CD4-positive, alpha-beta T cell (primary cell): ENCODE data around the gene SLC2A1. TPM values are rescaled to one million over a fixed set of nuclear protein-coding genes. Genes with fewer than 3 reads are reported as not detected.

ENCODE experiments used
- ATAC-seq: fragments of 200-7000 bp; cut with Tn5 transposase; one replicate; pipeline ENCODE4 v1.10.0; 2022; ENCODE audit warnings: mild to moderate bottlenecking; ENCODE audit not compliant: poor library complexity
- CTCF ChIA-PET: fragments of 350-600 bp; sonication (Branson Sonifier 250); formaldehyde crosslinking; loops from one replicate; lab custom pipeline; 2021; ENCODE audit warnings: antibody characterized with exemption, inconsistent platforms; lab: Charles Lee
- POLR2A ChIA-PET: fragments of 350-600 bp; sonication (Branson Sonifier 250); formaldehyde crosslinking; loops from one replicate; lab custom pipeline; 2021; ENCODE audit warnings: antibody characterized with exemption, inconsistent platforms; lab: Charles Lee
- DNase-seq, 14 experiments: peaks; one replicate each; pipeline ENCODE4 v3.0.0-alpha.2; 2013 to 2020; ENCODE audit warnings: mixed read lengths in 2 of 14
- H3K27ac ChIP-seq, 2 donors: one replicate each; pipeline versions ENCODE4 v1.5.1 to v1.7.0; 2013; ENCODE audit warnings: low read length in 2 of 2, low read depth in 1 of 2, mild to moderate bottlenecking in 1 of 2
- H3K27me3 ChIP-seq, 2 experiments: 1 replicate in 1 of 2; 2 replicates in 1 of 2; pipeline versions ENCODE4 v1.6.1 to v1.7.0; 2013; ENCODE audit warnings: low read length in 2 of 2, control low read depth in 1 of 2, mild to moderate bottlenecking in 1 of 2, moderate library complexity in 1 of 2; ENCODE audit not compliant: insufficient read depth in 2 of 2, control insufficient read depth in 1 of 2
- H3K36me3 ChIP-seq: one replicate; pipeline ENCODE4 v1.6.1; 2013; ENCODE audit warnings: low read length, control low read depth; ENCODE audit not compliant: insufficient read depth
- H3K4me1 ChIP-seq: one replicate; pipeline ENCODE4 v1.6.1; 2013; ENCODE audit warnings: low read length, control low read depth; ENCODE audit not compliant: insufficient read depth
- H3K4me3 ChIP-seq: one replicate; pipeline ENCODE4 v1.5.1; 2013; ENCODE audit warnings: mild to moderate bottlenecking, low read length, moderate library complexity
- H3K9me3 ChIP-seq, 2 experiments: 1 replicate in 1 of 2; 2 replicates in 1 of 2; pipeline versions ENCODE4 v1.6.1 to v1.7.0; 2013; ENCODE audit warnings: low read length in 2 of 2, mild to moderate bottlenecking in 2 of 2, control low read depth in 1 of 2, moderate library complexity in 1 of 2; ENCODE audit not compliant: control insufficient read depth in 1 of 2, insufficient read depth in 1 of 2
- H3K27ac Mint-ChIP-seq: one replicate; pipeline ENCODE4 v1.8.0; 2020; ENCODE audit warnings: mixed read lengths
- H3K27me3 Mint-ChIP-seq: one replicate; pipeline ENCODE4 v1.8.0; 2021; ENCODE audit warnings: mixed read lengths
- H3K36me3 Mint-ChIP-seq: one replicate; pipeline ENCODE4 v1.8.0; 2021; ENCODE audit warnings: low read depth, mixed read lengths
- H3K4me1 Mint-ChIP-seq: one replicate; pipeline ENCODE4 v1.8.0; 2021; ENCODE audit warnings: low read depth, mixed read lengths
- H3K4me3 Mint-ChIP-seq: one replicate; pipeline ENCODE4 v1.8.0; 2020; ENCODE audit warnings: mild to moderate bottlenecking, mixed read lengths
- H3K9me3 Mint-ChIP-seq: one replicate; pipeline ENCODE4 v1.8.0; 2020; ENCODE audit warnings: mixed read lengths
- CTCF ChIP-seq: fragments of 200-600 bp; IDR thresholded peaks from one replicate; pipeline ENCODE4 v1.8.0; 2022; ENCODE audit warnings: antibody characterized with exemption, mild to moderate bottlenecking
- intact Hi-C, 2 experiments: fragments of 100-400 bp; cut with DNase I in 1 of 2; cut with micrococcal nuclease in 1 of 2; formaldehyde crosslinking; loops; one replicate each; pipeline versions ENCODE4 v1.15.1 to v1.9.0; 2023 to 2025; cut with DNase I, micrococcal nuclease
- total RNA-seq, 174 experiments: library from RNA in 2 of 174; stranded (reverse) in 2 of 174; gene quantifications; one replicate each; pipeline ENCODE4 v1.2.3 and lab custom pipeline; 2021 to 2026

SLC2A1 gene
- total RNA-seq, 2 experiments from 2014 or later, result 78.6 to 80.9 TPM

DNA sequence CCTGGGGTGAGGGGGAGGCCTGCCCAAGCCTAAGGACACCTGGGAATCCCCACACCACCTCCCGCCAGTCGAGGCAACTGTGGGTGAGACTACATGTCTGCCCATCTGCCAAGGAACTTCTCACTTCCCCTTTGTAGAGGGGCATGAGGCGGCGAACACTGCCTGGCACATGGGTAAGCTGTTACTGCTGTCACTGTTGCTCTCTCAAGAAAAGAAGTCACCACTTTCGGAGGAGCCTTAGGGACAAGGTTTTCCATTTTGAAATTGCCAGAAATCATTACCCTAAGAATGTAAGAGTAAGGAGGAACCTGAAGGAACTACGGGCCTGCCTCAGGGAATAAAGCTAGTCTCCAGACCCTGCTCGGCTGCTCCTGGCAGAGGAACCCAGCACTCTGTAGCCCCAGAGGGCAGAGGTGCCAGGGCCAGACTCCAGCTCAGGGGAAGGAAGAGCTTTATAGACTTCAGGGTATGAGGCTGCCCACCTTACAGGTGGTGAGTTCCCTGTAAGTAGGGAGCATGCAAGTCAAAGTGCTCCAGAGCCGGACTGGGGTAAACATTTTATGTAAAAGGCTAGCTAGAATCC lies 23.3 kb downstream of the SLC2A1 start:
- CTCF ChIA-PET, result interaction anchor here (1.1 to 2.3 kb wide), 3 partner anchors 10 to 138 kb away, joined by 4 to 8 read pairs (median 5); no protein-coding TSS in a partner anchor
- H3K36me3 ChIP-seq, result peaks cover 40% of the 10 kb centered on the region
- peaks cover 100% of the 10 kb centered on the region for H3K4me1 ChIP-seq
- no peaks in the 10 kb centered on the region for H3K27me3 Mint-ChIP-seq
- peaks cover 72% of the 10 kb centered on the region for H3K36me3 Mint-ChIP-seq
- ATAC-seq (no peak), DNase-seq (peak in 2 of 14 experiments; percentile 63 to 71)
- H3K4me3 Mint-ChIP-seq, result no peak overlapping the region
- POLR2A ChIA-PET, result interaction anchor here (1.0 to 3.7 kb wide), 9 partner anchors 10 to 169 kb away, joined by 3 to 19 read pairs (median 5); partner anchors contain the start of genes C1orf50 and P3H1
- H3K9me3 ChIP-seq, result no peaks in the 10 kb centered on the region
- no peak for TF ChIP-seq CTCF
- H3K27ac ChIP-seq, result peak overlapping the region; percentile 69 to 75
- H3K4me3 ChIP-seq, result no peak overlapping the region
- intact Hi-C loops, result loop anchor here in 1 of 2 experiments (10.0 kb wide), 1 partner anchor 481 kb away; the partner anchor contains the start of genes PPCS and ZMYND12
- H3K27ac Mint-ChIP-seq, result peak overlapping the region; percentile 91
- H3K4me1 Mint-ChIP-seq, result peaks cover 93% of the 10 kb centered on the region
- no peaks in the 10 kb centered on the region for H3K9me3 Mint-ChIP-seq
- no peaks in the 10 kb centered on the region for H3K27me3 ChIP-seq

DNA sequence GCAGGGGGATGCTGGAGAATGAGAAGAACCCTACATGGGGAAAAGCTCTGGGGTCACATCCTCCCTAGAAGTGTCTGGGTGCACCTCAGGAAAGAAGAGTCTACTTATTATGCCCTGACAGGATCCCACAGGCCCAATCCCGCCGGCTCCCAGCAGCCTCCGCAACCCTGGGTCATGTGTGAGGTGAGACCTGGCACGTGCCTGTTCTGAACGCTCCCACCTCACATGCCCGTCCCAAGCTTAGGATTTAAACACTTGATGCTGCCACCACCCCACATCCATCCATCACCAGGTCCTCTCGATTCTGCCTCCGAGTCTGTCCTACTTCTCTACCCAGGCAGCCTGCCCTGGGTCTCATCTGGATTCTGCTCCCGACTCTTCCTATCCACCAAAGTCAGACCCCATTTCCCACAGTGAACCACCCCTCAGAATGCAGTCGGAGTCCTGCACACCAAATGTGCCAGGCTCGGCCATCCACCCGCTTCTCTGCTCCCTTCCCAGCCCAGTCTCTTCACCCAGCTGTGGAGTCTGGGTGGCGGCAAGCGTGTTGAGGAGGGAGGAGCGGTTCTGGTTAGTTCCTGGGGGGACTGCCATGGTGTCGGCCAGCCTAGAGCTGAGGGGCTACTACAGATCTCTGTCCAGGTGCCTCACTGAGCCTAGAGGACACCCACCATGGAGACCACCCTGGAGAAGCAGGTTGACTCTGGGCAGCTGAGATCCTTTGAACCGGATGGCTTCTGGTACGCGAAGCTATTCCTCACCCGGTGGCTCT lies 23.9 kb downstream of the SLC2A1 start:
- Histone ChIP-seq H3K9me3 (no peaks in the 10 kb centered on the region), H3K27ac (peak overlapping the region; percentile 69 to 82), H3K4me1 (peaks cover 100% of the 10 kb centered on the region), H3K4me3 (no peak overlapping the region), H3K27me3 (no peaks in the 10 kb centered on the region), H3K36me3 (peaks cover 45% of the 10 kb centered on the region)
- Mint-ChIP-seq H3K4me1 (peaks cover 93% of the 10 kb centered on the region), H3K36me3 (peaks cover 71% of the 10 kb centered on the region), H3K4me3 (peak overlapping the region; percentile 40), H3K27ac (peak overlapping the region; percentile 91), H3K9me3 (no peaks in the 10 kb centered on the region), H3K27me3 (no peaks in the 10 kb centered on the region)
- DNase-seq, result peak in 1 of 14 experiments; percentile 7
- CTCF ChIA-PET, result interaction anchor here (1.1 to 2.3 kb wide), 3 partner anchors 9 to 139 kb away, joined by 4 to 8 read pairs (median 5); no protein-coding TSS in a partner anchor
- TF ChIP-seq CTCF, result no peak
- intact Hi-C loops, result loop anchor here in 1 of 2 experiments (10.0 kb wide), 1 partner anchor 480 kb away; the partner anchor contains the start of genes PPCS and ZMYND12
- no peak for ATAC-seq
- POLR2A ChIA-PET, result interaction anchor here (0.8 to 2.6 kb wide), 8 partner anchors 9 to 168 kb away, joined by 3 to 14 read pairs (median 4); partner anchors contain the start of genes C1orf50 and P3H1
